RWPE1 (cell line): ENCODE results near the gene TRMO.

Experiments used
- CTCF ChIA-PET: fragments of 350-600 bp; sonication (Branson Sonifier 250); formaldehyde crosslinking; extraction: SDS; loops from one replicate; lab custom pipeline; 2021; lab: Yijun Ruan, JAX
- POLR2A ChIA-PET: fragments of 400-600 bp; formaldehyde crosslinking; extraction: SDS; loops from one replicate; lab custom pipeline; 2020; ENCODE audit warnings: antibody characterized with exemption; ENCODE audit not compliant: low non-redundant PET; lab: Yijun Ruan, JAX
- DNase-seq: peaks from one replicate; pipeline ENCODE4 v3.0.0; 2012; ENCODE audit warnings: low spot score
- H3K27ac ChIP-seq: fragments of 450-650 bp; 2 replicates; pipeline ENCODE4 v1.5.1; 2017
- TF ChIP-seq, protein P1 (sequence below): fragments of 450-650 bp; conservative IDR thresholded peaks from 2 replicates; pipeline ENCODE4 v1.5.1; 2017; ENCODE audit warnings: low read depth, mild to moderate bottlenecking

The TRMO gene

DNA sequence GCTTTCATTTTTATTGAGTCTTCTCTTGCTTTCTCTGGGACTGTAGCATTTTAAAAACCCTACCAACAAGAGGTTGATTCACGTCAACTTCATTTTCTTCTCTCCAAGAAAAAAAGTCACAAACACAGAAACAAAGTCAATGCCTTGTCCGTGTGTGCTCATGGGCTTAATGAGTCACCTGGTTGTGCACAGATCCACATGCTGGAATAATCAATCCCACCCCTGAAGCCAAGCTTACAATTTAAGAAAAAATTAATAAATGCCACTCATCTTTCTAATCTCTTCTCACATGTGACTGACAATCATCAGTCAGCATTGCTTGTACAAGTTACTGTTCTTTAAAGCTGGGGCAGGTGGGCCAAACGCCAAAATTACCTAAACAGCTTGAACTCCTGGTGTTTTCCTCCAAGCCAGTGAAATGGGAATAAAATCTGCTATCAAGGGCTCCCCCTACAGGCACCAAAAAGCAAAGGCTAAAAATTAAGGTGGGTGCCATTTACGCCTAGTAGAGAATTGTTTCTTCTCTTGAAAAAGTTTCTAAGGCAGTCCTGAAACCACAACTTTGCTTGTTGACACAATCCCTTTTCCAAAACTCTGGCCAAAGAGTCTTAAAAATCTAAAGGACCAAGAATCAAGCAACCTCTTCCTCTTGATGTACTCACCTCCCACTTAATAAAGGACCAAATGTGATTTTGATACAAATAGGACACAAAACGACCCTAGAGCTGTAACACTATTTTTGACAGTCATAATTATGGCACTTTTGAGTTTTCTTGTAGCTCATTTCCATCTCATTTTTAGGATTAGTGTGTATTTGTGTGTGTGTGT lies 21.3 kb downstream of the TRMO start:
- H3K27ac ChIP-seq, result no peak overlapping the region; the same call in 1 of the 2 replicates
- DNase-seq, result peak; percentile 85
- ChIA-PET CTCF (interaction anchor here (0.6 to 3.4 kb wide), 35 partner anchors 10 to 1197 kb away, joined by 3 to 21 read pairs (median 3); partner anchors contain the start of genes TRMO and XPA), POLR2A (interaction anchor here (0.7 kb wide), 2 partner anchors 45 to 158 kb away, joined by 3 to 4 read pairs; no protein-coding TSS in a partner anchor)
- TF ChIP-seq, protein P1, sequence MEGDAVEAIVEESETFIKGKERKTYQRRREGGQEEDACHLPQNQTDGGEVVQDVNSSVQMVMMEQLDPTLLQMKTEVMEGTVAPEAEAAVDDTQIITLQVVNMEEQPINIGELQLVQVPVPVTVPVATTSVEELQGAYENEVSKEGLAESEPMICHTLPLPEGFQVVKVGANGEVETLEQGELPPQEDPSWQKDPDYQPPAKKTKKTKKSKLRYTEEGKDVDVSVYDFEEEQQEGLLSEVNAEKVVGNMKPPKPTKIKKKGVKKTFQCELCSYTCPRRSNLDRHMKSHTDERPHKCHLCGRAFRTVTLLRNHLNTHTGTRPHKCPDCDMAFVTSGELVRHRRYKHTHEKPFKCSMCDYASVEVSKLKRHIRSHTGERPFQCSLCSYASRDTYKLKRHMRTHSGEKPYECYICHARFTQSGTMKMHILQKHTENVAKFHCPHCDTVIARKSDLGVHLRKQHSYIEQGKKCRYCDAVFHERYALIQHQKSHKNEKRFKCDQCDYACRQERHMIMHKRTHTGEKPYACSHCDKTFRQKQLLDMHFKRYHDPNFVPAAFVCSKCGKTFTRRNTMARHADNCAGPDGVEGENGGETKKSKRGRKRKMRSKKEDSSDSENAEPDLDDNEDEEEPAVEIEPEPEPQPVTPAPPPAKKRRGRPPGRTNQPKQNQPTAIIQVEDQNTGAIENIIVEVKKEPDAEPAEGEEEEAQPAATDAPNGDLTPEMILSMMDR, result peak; percentile 97

DNA sequence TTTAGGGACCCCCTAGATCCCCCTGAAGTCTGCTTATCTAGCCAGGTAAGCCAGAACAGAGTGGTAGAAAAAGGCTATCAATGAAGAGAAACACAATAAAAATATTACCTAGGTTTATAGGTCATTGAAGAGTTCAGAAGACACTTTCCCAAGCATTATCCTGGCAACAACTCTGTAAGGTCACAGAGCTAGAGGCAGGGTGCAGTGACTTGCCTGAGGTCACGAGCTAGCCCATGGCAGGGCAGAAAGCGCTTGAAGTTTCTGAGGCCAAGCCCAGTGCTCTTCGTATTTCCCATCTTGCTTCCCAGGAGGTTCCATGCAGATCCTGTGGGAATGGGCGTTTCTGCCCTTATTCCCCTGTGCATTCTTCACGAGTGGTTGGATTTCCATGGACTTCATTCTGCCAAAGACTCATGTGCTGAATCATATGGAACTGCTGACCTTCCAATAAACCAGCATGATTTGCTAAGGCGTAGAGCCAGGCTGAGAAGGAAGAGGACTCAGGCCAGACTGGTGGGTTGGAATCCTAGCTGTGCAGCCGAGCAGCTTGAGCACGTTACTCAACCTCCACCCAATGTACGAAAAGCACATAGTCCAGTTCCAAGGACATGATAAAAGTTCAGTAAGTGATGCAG lies 22.1 kb downstream of the TRMO start:
- TF ChIP-seq, protein P1, result no peak
- no peak for DNase-seq
- H3K27ac ChIP-seq, result peak overlapping the region; percentile 26; the same call in 1 of the 2 replicates
- ChIA-PET POLR2A (interaction anchor here (0.7 kb wide), 1 partner anchor 159 kb away, joined by 3 read pairs; no protein-coding TSS in a partner anchor), CTCF (interaction anchor here (0.6 to 3.4 kb wide), 30 partner anchors 10 to 1196 kb away, joined by 3 to 21 read pairs (median 3); partner anchors contain the start of gene XPA)

DNA sequence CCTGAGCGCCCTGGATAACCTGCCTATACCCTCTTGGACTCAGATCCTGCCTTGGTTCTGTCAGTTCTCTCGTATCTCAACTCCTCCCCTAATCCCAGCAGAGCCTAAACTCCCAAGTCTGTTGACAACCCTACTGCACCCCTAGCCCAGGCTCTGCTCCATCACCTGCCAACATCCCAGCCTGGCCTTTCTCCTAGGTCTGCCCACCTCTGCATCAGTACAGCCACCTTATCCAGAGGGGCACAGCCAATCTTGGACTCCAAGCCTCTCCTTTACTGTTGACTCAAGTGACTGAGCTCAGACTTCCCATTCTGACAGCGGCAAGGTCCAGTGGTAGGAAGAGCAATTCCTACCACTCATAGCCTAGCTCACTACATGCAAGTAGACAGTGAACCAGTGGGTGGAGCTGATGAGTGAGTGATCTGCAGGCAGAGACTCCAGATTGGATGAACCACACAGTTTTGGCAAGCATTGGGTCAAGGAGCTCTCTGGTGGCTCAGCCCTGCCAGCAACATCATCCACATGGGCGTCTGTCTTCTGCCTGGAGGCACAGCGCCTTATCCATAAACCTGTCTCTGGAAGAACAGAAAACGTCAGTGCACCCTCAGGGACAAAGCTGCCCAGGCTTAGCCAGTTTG lies 26.5 kb downstream of the TRMO start:
- CTCF ChIA-PET, result interaction anchor here (0.8 to 1.2 kb wide), 2 partner anchors 16 to 145 kb away, joined by 3 read pairs; no protein-coding TSS in a partner anchor
- TF ChIP-seq, protein P1, result no peak
- H3K27ac ChIP-seq, result no peak overlapping the region
- POLR2A ChIA-PET, result no interaction called here
- peak; percentile 35 for DNase-seq

DNA sequence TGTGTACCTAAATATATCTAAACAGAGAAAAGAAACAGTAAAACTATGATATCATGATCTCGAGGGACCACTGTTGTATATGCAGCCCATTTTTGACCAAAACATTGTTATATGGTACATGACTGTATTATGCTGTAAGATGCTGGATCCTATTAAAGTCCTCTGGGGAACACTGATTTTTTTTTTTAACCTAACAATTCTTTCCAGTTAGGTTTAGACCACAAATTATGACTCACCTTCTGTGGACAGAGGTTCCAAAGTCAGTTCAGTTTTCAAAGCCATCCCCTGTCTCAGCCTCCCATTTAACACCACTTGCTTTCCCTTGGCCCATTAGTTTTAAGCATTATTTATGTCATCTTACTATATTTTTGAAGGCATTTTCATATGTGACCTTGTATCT lies 27.1 kb downstream of the TRMO start:
- no peak for DNase-seq
- H3K27ac ChIP-seq, result no peak overlapping the region
- POLR2A ChIA-PET, result no interaction called here
- TF ChIP-seq, protein P1, result no peak
- CTCF ChIA-PET, result interaction anchor here (0.8 to 1.2 kb wide), 2 partner anchors 15 to 145 kb away, joined by 3 read pairs; no protein-coding TSS in a partner anchor

DNA sequence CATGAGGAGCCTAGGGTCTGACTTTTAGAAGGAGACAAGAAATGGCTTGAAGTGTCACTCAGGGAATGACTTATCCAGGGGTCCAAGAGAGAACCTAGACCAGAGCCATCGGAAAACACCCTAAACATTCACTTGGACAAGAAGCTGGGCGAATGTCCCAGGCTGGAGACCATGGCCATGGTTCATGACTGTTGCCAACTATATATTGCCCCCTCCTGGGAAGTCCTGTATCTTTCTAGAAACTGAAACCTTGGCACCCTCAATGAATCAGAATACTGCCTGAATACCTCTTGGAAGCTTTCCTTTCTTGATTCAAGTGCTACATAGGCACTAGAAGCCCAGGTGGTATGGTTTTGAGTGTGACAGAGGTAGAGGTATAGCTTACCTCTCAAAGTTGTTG lies 29.9 kb downstream of the TRMO start:
- POLR2A ChIA-PET, result no interaction called here
- DNase-seq, result no peak

More for the DNA sequence above, 29.9 kb downstream of the TRMO start:
- TF ChIP-seq, protein P1, result no peak
- CTCF ChIA-PET, result interaction anchor here (1.1 kb wide), 1 partner anchor 13 kb away, joined by 3 read pairs; no protein-coding TSS in a partner anchor
- H3K27ac ChIP-seq, result no peak overlapping the region
